Left lung (tissue), 10 donors: ENCODE data around the gene NLRP1. TPM values are rescaled to one million over a fixed set of nuclear protein-coding genes. Genes with fewer than 3 reads are reported as not detected.
A peak's percentile ranks its signal among the peaks of the same experiment; 100 is the strongest.

ENCODE experiments used
- ATAC-seq: fragments of 200-7000 bp; cut with Tn5 transposase; one replicate; pipeline ENCODE4 v1.9.1; 2020; ENCODE audit warnings: moderate library complexity
- DNase-seq, 4 donors: peaks; one replicate each; pipeline ENCODE4 v3.0.0-alpha.2; 2013 to 2020
- H3K27ac ChIP-seq, 2 donors: fragments of 200-600 bp; sonication (generic) in 1 of 2; one replicate each; pipeline versions ENCODE4 v1.5.0 to v1.8.0; 2020 to 2021
- H3K27me3 ChIP-seq, 2 donors: fragments of 200-600 bp; sonication (generic) in 1 of 2; one replicate each; pipeline versions ENCODE4 v1.5.0 to v1.8.0; 2020 to 2021
- H3K36me3 ChIP-seq, 2 donors: fragments of 200-600 bp; sonication (generic) in 1 of 2; one replicate each; pipeline versions ENCODE4 v1.5.0 to v1.8.0; 2020 to 2021
- H3K4me1 ChIP-seq, 2 donors: fragments of 200-600 bp; one replicate each; pipeline ENCODE4 v1.8.0; 2021
- H3K4me3 ChIP-seq, 2 donors: fragments of 200-600 bp; sonication (generic) in 1 of 2; one replicate each; pipeline versions ENCODE4 v1.5.0 to v1.8.0; 2020 to 2021; ENCODE audit warnings: mild to moderate bottlenecking in 1 of 2
- H3K9me3 ChIP-seq, 2 donors: fragments of 200-600 bp; sonication (generic) in 1 of 2; one replicate each; pipeline versions ENCODE4 v1.5.0 to v1.8.0; 2020 to 2021
- CTCF ChIP-seq, 2 donors: fragments of 200-600 bp; sonication (generic) in 1 of 2; IDR thresholded peaks; one replicate each; pipeline versions ENCODE4 v1.5.0 to v1.8.0; 2021; ENCODE audit warnings: antibody characterized with exemption in 2 of 2
- intact Hi-C, 2 donors: fragments of 100-400 bp; cut with DNase I; formaldehyde crosslinking; loops; one replicate each; pipeline versions ENCODE4 v1.11.2 to v1.14.2; 2022
- polyA plus RNA-seq, 6 donors: library from polyadenylated mRNA; unstranded; fragments of 120-200 nt; gene quantifications; one replicate each; pipeline ENCODE4 v1.2.1, GENCODE V29; 2013; ENCODE audit not compliant: insufficient read length in 6 of 6
- total RNA-seq, 2 donors: library from RNA; stranded (reverse); fragmentation: NEBNext Ultra II Directional; extraction: Animal tissue kit (Norgen Biotek cat#: 25700); gene quantifications; one replicate each; pipeline ENCODE4 v1.2.1, GENCODE V29; 2021
- donor health status: DM: no; HTN: yes; CAD: no.
- donor health status: DM: no; HTN: no; CAD: no.

NLRP1 gene
- total and polyA plus RNA-seq, 8 donors: 16.1 to 36.4 (median 31.2) TPM

- DNase-seq: no peak
- intact Hi-C loops: loop anchor here (5.0 to 10.0 kb wide), 2 partner anchors 115 to 832 kb away; no protein-coding TSS in a partner anchor
These were observed 8.1 kb upstream of the NLRP1 start for GRCh38 chr17:5592382-5592781.

GRCh38 chr17:5591966-5592365 is 7.7 kb upstream of the NLRP1 start:
- TF ChIP-seq CTCF (IDR thresholded peaks at IDR 0.05): no peak
- no peak for ATAC-seq

More at GRCh38 chr17:5592382-5592781, 8.1 kb upstream of the NLRP1 start:
- no peaks in the 10 kb centered on the region for H3K9me3 ChIP-seq
- no peak overlapping the region for H3K4me3 ChIP-seq
- no peak overlapping the region for H3K27ac ChIP-seq
- no peaks in the 10 kb centered on the region for H3K4me1 ChIP-seq
- TF ChIP-seq CTCF (IDR thresholded peaks at IDR 0.05): peak; percentile 45 to 55
- peaks cover 0 to 59% of the 10 kb centered on the region in 2 donors for H3K27me3 ChIP-seq
- peak; percentile 72 for ATAC-seq
- no peaks in the 10 kb centered on the region for H3K36me3 ChIP-seq

GRCh38 chr17:5588584-5588983 is 4.3 kb upstream of the NLRP1 start:
- Histone ChIP-seq H3K36me3 (no peaks in the 10 kb centered on the region), H3K4me3 (no peak overlapping the region), H3K9me3 (no peaks in the 10 kb centered on the region), H3K27me3 (peaks cover 0 to 27% of the 10 kb centered on the region in 2 donors), H3K4me1 (peaks cover 10 to 27% of the 10 kb centered on the region in 2 donors), H3K27ac (no peak overlapping the region)
- no peak for DNase-seq
- no peak for TF ChIP-seq CTCF (IDR thresholded peaks at IDR 0.05)
- intact Hi-C loops: loop anchor here in 1 of 2 donors (5.0 kb wide), 2 partner anchors 834 to 849 kb away; partner anchors contain the start of gene AIPL1
- no peak for ATAC-seq

More at GRCh38 chr17:5591966-5592365, 7.7 kb upstream of the NLRP1 start:
- no peak for DNase-seq
- Histone ChIP-seq H3K9me3 (no peaks in the 10 kb centered on the region), H3K27me3 (peaks cover 0 to 55% of the 10 kb centered on the region in 2 donors), H3K27ac (no peak overlapping the region), H3K4me1 (no peaks in the 10 kb centered on the region), H3K36me3 (no peaks in the 10 kb centered on the region), H3K4me3 (no peak overlapping the region)
- intact Hi-C loops: loop anchor here (5.0 to 10.0 kb wide), 2 partner anchors 115 to 833 kb away; no protein-coding TSS in a partner anchor

GRCh38 chr17:5587438-5588032 is 3.2 kb upstream of the NLRP1 start:
- ATAC-seq: peak; percentile 36
- intact Hi-C loops: loop anchor here in 1 of 2 donors (5.0 kb wide), 2 partner anchors 835 to 850 kb away; partner anchors contain the start of gene AIPL1

More at GRCh38 chr17:5587438-5588032, 3.2 kb upstream of the NLRP1 start:
- Histone ChIP-seq H3K27ac (no peak overlapping the region), H3K36me3 (no peaks in the 10 kb centered on the region), H3K9me3 (no peaks in the 10 kb centered on the region), H3K4me1 (peaks cover 10 to 38% of the 10 kb centered on the region in 2 donors), H3K27me3 (peaks cover 0 to 17% of the 10 kb centered on the region in 2 donors), H3K4me3 (no peak overlapping the region)
- peak; percentile 89 for TF ChIP-seq CTCF (IDR thresholded peaks at IDR 0.05)
- peak in 2 of 4 donors; percentile 51 to 74 for DNase-seq
